H9 (cell line): ENCODE results near the gene HOXD11. TPM values are rescaled to one million over a fixed set of nuclear protein-coding genes. Genes with fewer than 3 reads are reported as not detected.

Experiments used
- DNase-seq: peaks from one replicate; pipeline ENCODE4 v3.0.0-alpha.2; 2017
- H2AFZ ChIP-seq: one replicate; pipeline ENCODE4 v1.6.1; 2013; ENCODE audit warnings: mild to moderate bottlenecking, low read length, control low read depth, moderate library complexity
- H2AK5ac ChIP-seq: 2 replicates; pipeline ENCODE4 v1.6.1; 2013; ENCODE audit warnings: low read length, control low read depth, mixed read lengths; ENCODE audit not compliant: insufficient read length
- H2BK120ac ChIP-seq: one replicate; pipeline ENCODE4 v1.6.1; 2013; ENCODE audit warnings: low read depth, mild to moderate bottlenecking, low read length, control low read depth, inconsistent platforms; ENCODE audit not compliant: poor library complexity, severe bottlenecking
- H2BK12ac ChIP-seq: 2 replicates; pipeline ENCODE4 v1.6.1; 2013; ENCODE audit warnings: low read length, control low read depth, mixed read lengths, low read depth; ENCODE audit not compliant: insufficient read length
- H2BK15ac ChIP-seq: 2 replicates; pipeline ENCODE4 v1.6.1; 2013; ENCODE audit warnings: low read depth, low read length, control low read depth
- H2BK20ac ChIP-seq: one replicate; pipeline ENCODE4 v1.6.1; 2013; ENCODE audit warnings: low read depth, mild to moderate bottlenecking, low read length, control low read depth, inconsistent platforms; ENCODE audit not compliant: poor library complexity, severe bottlenecking
- H2BK5ac ChIP-seq: 2 replicates; pipeline ENCODE4 v1.6.1; 2013; ENCODE audit warnings: low read length, control low read depth, mixed read lengths; ENCODE audit not compliant: insufficient read length
- H3K14ac ChIP-seq: 2 replicates; pipeline ENCODE4 v1.6.1; 2013; ENCODE audit warnings: low read length, control low read depth; ENCODE audit not compliant: insufficient read depth
- H3K18ac ChIP-seq: 2 replicates; pipeline ENCODE4 v1.6.1; 2013; ENCODE audit warnings: low read depth, mild to moderate bottlenecking, mixed read lengths, low read length, control low read depth; ENCODE audit not compliant: insufficient read length
- H3K23ac ChIP-seq: 2 replicates; pipeline ENCODE4 v1.6.1; 2013; ENCODE audit warnings: low read length, control low read depth, mixed read lengths, low read depth; ENCODE audit not compliant: insufficient read length
- H3K23me2 ChIP-seq: 2 replicates; pipeline ENCODE4 v1.6.1; 2013; ENCODE audit warnings: low read depth, mild to moderate bottlenecking, mixed read lengths, low read length, control low read depth; ENCODE audit not compliant: insufficient read length, poor library complexity, severe bottlenecking
- H3K27ac ChIP-seq: 2 replicates; pipeline ENCODE4 v1.5.1; 2013; ENCODE audit warnings: low read length, control low read depth, mixed read lengths, low read depth; ENCODE audit not compliant: insufficient read length
- H3K27me3 ChIP-seq: 2 replicates; pipeline ENCODE4 v1.6.1; 2013; ENCODE audit warnings: low read length, control low read depth, inconsistent platforms; ENCODE audit not compliant: insufficient read depth
- H3K4ac ChIP-seq: 2 replicates; pipeline ENCODE4 v1.6.1; 2013; ENCODE audit warnings: low read depth, mild to moderate bottlenecking, control low read depth, inconsistent platforms, low read length, moderate library complexity
- H3K4me1 ChIP-seq: 2 replicates; pipeline ENCODE4 v1.6.1; 2013; ENCODE audit warnings: low read length, control low read depth, inconsistent platforms; ENCODE audit not compliant: insufficient read depth
- H3K4me2 ChIP-seq: 2 replicates; pipeline ENCODE4 v1.6.1; 2013; ENCODE audit warnings: low read length, control low read depth, mixed read lengths; ENCODE audit not compliant: insufficient read length, insufficient read depth
- H3K56ac ChIP-seq: 2 replicates; pipeline ENCODE4 v1.6.1; 2013; ENCODE audit warnings: low read depth, mild to moderate bottlenecking, mixed read lengths, low read length, control low read depth; ENCODE audit not compliant: insufficient read length
- H3K79me1 ChIP-seq: 2 replicates; pipeline ENCODE4 v1.6.1; 2013; ENCODE audit warnings: low read depth, mild to moderate bottlenecking, moderate library complexity, low read length, control low read depth, inconsistent platforms; ENCODE audit not compliant: insufficient read depth, poor library complexity, severe bottlenecking
- H3K79me2 ChIP-seq: 2 replicates; pipeline ENCODE4 v1.6.1; 2013; ENCODE audit warnings: low read length, control low read depth, inconsistent platforms; ENCODE audit not compliant: insufficient read depth
- H3K9ac ChIP-seq: 2 replicates; pipeline ENCODE4 v1.6.1; 2013; ENCODE audit warnings: low read length, control low read depth, mixed read lengths; ENCODE audit not compliant: insufficient read length; ENCODE audit errors: extremely low read depth
- H3K9me3 ChIP-seq: one replicate; pipeline ENCODE4 v1.6.1; 2013; ENCODE audit warnings: low read depth, low read length, inconsistent platforms; ENCODE audit not compliant: control insufficient read depth
- H3T11ph ChIP-seq: one replicate; pipeline ENCODE4 v1.6.1; 2013; ENCODE audit warnings: mild to moderate bottlenecking, low read length, control low read depth, inconsistent platforms
- H4K20me1 ChIP-seq: one replicate; pipeline ENCODE4 v1.6.1; 2013; ENCODE audit not compliant: control insufficient read depth, insufficient read length, insufficient read depth
- H4K5ac ChIP-seq: 2 replicates; pipeline ENCODE4 v1.6.1; 2013; ENCODE audit warnings: low read depth, mild to moderate bottlenecking, mixed read lengths, low read length, control low read depth; ENCODE audit not compliant: insufficient read length
- H4K8ac ChIP-seq: replicated peaks from 2 replicates; pipeline ENCODE4 v1.6.1; 2013; ENCODE audit warnings: low read length, control low read depth, mixed read lengths, low read depth; ENCODE audit not compliant: insufficient read length
- H4K91ac ChIP-seq: 2 replicates; pipeline ENCODE4 v1.6.1; 2013; ENCODE audit warnings: low read depth, mild to moderate bottlenecking, moderate library complexity, mixed read lengths, low read length, control low read depth; ENCODE audit not compliant: insufficient read length
- H3K27ac Mint-ChIP-seq, 3 experiments: 2 replicates in 2 of 3; 3 replicates in 1 of 3; pipeline ENCODE4 v1.8.0; 2020 to 2021; ENCODE audit warnings: mixed read lengths in 3 of 3, mild to moderate bottlenecking in 1 of 3, moderate library complexity in 1 of 3
- H3K27me3 Mint-ChIP-seq: 2 replicates; pipeline ENCODE4 v1.8.0; 2021; ENCODE audit warnings: low read depth, mild to moderate bottlenecking, moderate library complexity, mixed read lengths
- H3K36me3 Mint-ChIP-seq, 3 experiments: 2 replicates in 2 of 3; 3 replicates in 1 of 3; pipeline ENCODE4 v1.8.0; 2020 to 2021; ENCODE audit warnings: low read depth in 3 of 3, mixed read lengths in 3 of 3; ENCODE audit not compliant: insufficient read depth in 1 of 3
- H3K4me1 Mint-ChIP-seq, 2 experiments: 2 replicates each; pipeline ENCODE4 v1.8.0; 2020; ENCODE audit warnings: mixed read lengths in 2 of 2
- H3K4me3 Mint-ChIP-seq, 2 experiments: 2 replicates in 1 of 2; 3 replicates in 1 of 2; pipeline ENCODE4 v1.8.0; 2020 to 2021; ENCODE audit warnings: mild to moderate bottlenecking in 2 of 2, mixed read lengths in 2 of 2, moderate library complexity in 1 of 2
- H3K9me3 Mint-ChIP-seq, 2 experiments: 2 replicates in 1 of 2; 3 replicates in 1 of 2; pipeline ENCODE4 v1.8.0; 2020; ENCODE audit warnings: mild to moderate bottlenecking in 2 of 2, mixed read lengths in 2 of 2, moderate library complexity in 1 of 2
- WGBS: extraction: QIAGEN DNeasy Blood & Tissue Kit; methylation state at CpG from one replicate; pipeline ENCODE4 v1.1.7; 2013; ENCODE audit warnings: missing lambda C conversion rate, low lambda C conversion rate, mixed read lengths; ENCODE audit not compliant: insufficient read length; ENCODE audit errors: extremely low coverage; 5-methylcytosine and 5-hydroxymethylcytosine counted together
- total RNA-seq: library from RNA; stranded (reverse); gene quantifications from 2 replicates; pipeline ENCODE4 v1.2.1, GENCODE V29; 2021
- TF ChIP-seq, protein P1 (sequence below): fragments of 200-600 bp; sonication (generic); conservative IDR thresholded peaks from 3 replicates; pipeline ENCODE4 v1.8.0; 2021; ENCODE audit warnings: antibody characterized with exemption, mild to moderate bottlenecking

Gene HOXD11
- total RNA-seq, 1 experiment from 2014 or later: not detected

DNA sequence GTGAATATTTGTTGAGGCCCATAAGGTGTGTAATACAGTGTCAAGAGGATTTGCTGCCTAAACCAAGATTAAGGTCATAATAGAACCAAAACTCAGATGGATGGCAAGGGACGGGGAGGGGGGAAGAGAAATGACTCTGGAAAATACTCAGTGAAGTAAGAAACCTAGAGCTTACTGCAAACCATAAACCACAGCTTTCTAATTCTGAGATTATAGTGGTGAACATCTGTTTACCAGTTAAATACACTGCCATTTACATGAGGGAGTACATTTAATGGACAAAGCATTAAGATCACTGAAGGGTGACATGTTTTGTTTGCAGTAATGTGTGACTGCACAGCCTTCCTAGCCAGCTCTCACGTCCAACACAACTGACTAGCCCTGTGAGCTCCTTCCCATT is 43.1 kb upstream of the HOXD11 start:
- H3K9me3 ChIP-seq: no peaks in the 10 kb centered on the region
- no CpG with 5 or more reads among the region's 2 CpGs for WGBS
- no peaks in the 10 kb centered on the region for H3K4me1 ChIP-seq
- H3K4me2 ChIP-seq: no peak overlapping the region
- TF ChIP-seq, protein P1, sequence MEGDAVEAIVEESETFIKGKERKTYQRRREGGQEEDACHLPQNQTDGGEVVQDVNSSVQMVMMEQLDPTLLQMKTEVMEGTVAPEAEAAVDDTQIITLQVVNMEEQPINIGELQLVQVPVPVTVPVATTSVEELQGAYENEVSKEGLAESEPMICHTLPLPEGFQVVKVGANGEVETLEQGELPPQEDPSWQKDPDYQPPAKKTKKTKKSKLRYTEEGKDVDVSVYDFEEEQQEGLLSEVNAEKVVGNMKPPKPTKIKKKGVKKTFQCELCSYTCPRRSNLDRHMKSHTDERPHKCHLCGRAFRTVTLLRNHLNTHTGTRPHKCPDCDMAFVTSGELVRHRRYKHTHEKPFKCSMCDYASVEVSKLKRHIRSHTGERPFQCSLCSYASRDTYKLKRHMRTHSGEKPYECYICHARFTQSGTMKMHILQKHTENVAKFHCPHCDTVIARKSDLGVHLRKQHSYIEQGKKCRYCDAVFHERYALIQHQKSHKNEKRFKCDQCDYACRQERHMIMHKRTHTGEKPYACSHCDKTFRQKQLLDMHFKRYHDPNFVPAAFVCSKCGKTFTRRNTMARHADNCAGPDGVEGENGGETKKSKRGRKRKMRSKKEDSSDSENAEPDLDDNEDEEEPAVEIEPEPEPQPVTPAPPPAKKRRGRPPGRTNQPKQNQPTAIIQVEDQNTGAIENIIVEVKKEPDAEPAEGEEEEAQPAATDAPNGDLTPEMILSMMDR: no peak
- peaks cover 3% of the 10 kb centered on the region for H3K23me2 ChIP-seq
- H3K4ac ChIP-seq: no peak overlapping the region
- Mint-ChIP-seq H3K27ac (no peak overlapping the region), H3K9me3 (no peaks in the 10 kb centered on the region; a peak in 2 of 5 replicates), H3K4me3 (no peak overlapping the region), H3K4me1 (peaks cover 8 to 19% of the 10 kb centered on the region in 2 experiments; a peak in 3 of 4 replicates), H3K36me3 (no peaks in the 10 kb centered on the region), H3K27me3 (peaks cover 96% of the 10 kb centered on the region)
- no peak overlapping the region for H3K14ac ChIP-seq
- no peak overlapping the region for H4K91ac ChIP-seq
- no peaks in the 10 kb centered on the region for H4K20me1 ChIP-seq
- no peak overlapping the region for H2BK20ac ChIP-seq
- no peak overlapping the region for H2BK15ac ChIP-seq
- H2AFZ ChIP-seq: no peak overlapping the region
- DNase-seq: no peak
- H2BK5ac ChIP-seq: no peak overlapping the region
- no peak overlapping the region for H4K5ac ChIP-seq
- H2AK5ac ChIP-seq: no peak overlapping the region
- H3T11ph ChIP-seq: no peak overlapping the region
- no peak overlapping the region for H3K18ac ChIP-seq
- no peak overlapping the region for H2BK120ac ChIP-seq
- peaks cover 30% of the 10 kb centered on the region; the same call in 1 of the 2 replicates for H3K27me3 ChIP-seq
- no peak overlapping the region for H3K27ac ChIP-seq
- no peak overlapping the region for H3K23ac ChIP-seq
- no peaks in the 10 kb centered on the region for H3K79me2 ChIP-seq
- no peak overlapping the region for H3K56ac ChIP-seq
- H2BK12ac ChIP-seq: no peak overlapping the region
- H3K79me1 ChIP-seq: no peaks in the 10 kb centered on the region
- H4K8ac ChIP-seq: no peak overlapping the region
- no peak overlapping the region for H3K9ac ChIP-seq
